Measurements from ENCODE around the gene PPIA. TPM values are rescaled to one million over a fixed set of nuclear protein-coding genes. Genes with fewer than 3 reads are reported as not detected.
A peak's percentile ranks its signal among the peaks of the same experiment; 100 is the strongest.
"Not testable (repeated sequence)": the region's sequence is repeated elsewhere in the genome, so short reads cannot be mapped to it uniquely, and the experiment has no call there.

The PPIA gene
- total RNA-seq, 1 experiment from 2014 or later, result 2,465 TPM

DNA sequence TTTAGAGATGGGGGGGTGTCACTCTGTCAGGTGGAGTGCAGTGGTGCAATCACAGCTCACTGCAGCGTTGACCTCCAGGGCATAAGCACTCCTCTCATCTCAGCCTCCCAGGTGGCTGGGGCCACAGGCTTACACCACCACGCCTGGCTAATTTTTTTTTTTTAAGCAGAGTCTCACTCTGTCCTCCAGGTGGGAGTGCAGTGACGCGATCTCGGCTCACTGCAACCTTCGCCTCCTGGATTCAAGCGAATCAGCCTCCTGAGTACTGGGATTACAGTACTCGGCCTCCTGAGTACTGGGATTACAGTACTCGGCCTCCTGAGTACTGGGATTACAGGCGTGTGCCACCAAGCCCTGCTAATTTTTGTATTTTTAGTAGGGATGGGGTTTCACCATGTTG, 23.6 kb upstream of the PPIA start:
- ATAC-seq (peak; percentile 65), DNase-seq (ENCODE audit: low spot score) (no peak)
- POLR2A ChIA-PET, result interaction anchor here (0.6 to 1.0 kb wide), 3 partner anchors 32 to 71 kb away, joined by 3 to 5 read pairs (median 3); no protein-coding TSS in a partner anchor
- H3K9me3 Mint-ChIP-seq, result no peaks in the 10 kb centered on the region
- peaks cover 4% of the 10 kb centered on the region for H3K36me3 Mint-ChIP-seq
- TF ChIP-seq MXD4 (CRISPR knock-in tag; IDR thresholded peaks at IDR 0.05; ENCODE audit: borderline replicate concordance) (no peak), ZBTB21 (CRISPR knock-in tag; IDR thresholded peaks at IDR 0.05; ENCODE audit: borderline replicate concordance) (no peak), CBFB (CRISPR knock-in tag; IDR thresholded peaks at IDR 0.05; ENCODE audit: low read depth) (no peak)
- H3K4me1 Mint-ChIP-seq, result peaks cover 18% of the 10 kb centered on the region
- no peak overlapping the region for H3K27ac Mint-ChIP-seq
- CTCF ChIA-PET, result interaction anchor here (0.9 to 1.1 kb wide), 2 partner anchors 11 to 86 kb away, joined by 3 read pairs; no protein-coding TSS in a partner anchor
- no peaks in the 10 kb centered on the region for H3K27me3 Mint-ChIP-seq (ENCODE audit: low read depth)
- H3K4me3 Mint-ChIP-seq, result no peak overlapping the region

GRCh38 chr7:44774486-44774885, 22.0 kb upstream of the PPIA start:
- CTCF ChIA-PET; H3K9me3 Mint-ChIP-seq; H3K4me3 Mint-ChIP-seq; POLR2A ChIA-PET; H3K36me3 Mint-ChIP-seq; H3K27me3 Mint-ChIP-seq (ENCODE audit: low read depth); H3K4me1 Mint-ChIP-seq; H3K27ac Mint-ChIP-seq; DNase-seq (ENCODE audit: low spot score); ATAC-seq: not testable (repeated sequence)

GRCh38 chr7:44775383-44776107, 20.9 kb upstream of the PPIA start:
- no peak overlapping the region for H3K4me3 Mint-ChIP-seq
- DNase-seq (ENCODE audit: low spot score) (no peak), ATAC-seq (no peak)
- H3K27ac Mint-ChIP-seq, result no peak overlapping the region
- CTCF ChIA-PET, result no interaction called here
- H3K4me1 Mint-ChIP-seq, result no peaks in the 10 kb centered on the region
- H3K9me3 Mint-ChIP-seq, result no peaks in the 10 kb centered on the region
- H3K27me3 Mint-ChIP-seq (ENCODE audit: low read depth), result no peaks in the 10 kb centered on the region
- H3K36me3 Mint-ChIP-seq, result no peaks in the 10 kb centered on the region
- POLR2A ChIA-PET, result no interaction called here
- TF ChIP-seq NR2C2 (CRISPR knock-in tag; IDR thresholded peaks at IDR 0.05), result no peak
- TF ChIP-seq EMX1 (CRISPR knock-in tag; IDR thresholded peaks at IDR 0.05), result no peak
- TF ChIP-seq TP53 (CRISPR knock-in tag; IDR thresholded peaks at IDR 0.05), result no peak
- TF ChIP-seq ZNF425 (CRISPR knock-in tag; conservative IDR thresholded peaks at IDR 0.05), result no peak
- TF ChIP-seq, protein P1, sequence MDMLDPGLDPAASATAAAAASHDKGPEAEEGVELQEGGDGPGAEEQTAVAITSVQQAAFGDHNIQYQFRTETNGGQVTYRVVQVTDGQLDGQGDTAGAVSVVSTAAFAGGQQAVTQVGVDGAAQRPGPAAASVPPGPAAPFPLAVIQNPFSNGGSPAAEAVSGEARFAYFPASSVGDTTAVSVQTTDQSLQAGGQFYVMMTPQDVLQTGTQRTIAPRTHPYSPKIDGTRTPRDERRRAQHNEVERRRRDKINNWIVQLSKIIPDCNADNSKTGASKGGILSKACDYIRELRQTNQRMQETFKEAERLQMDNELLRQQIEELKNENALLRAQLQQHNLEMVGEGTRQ (CRISPR knock-in tag; IDR thresholded peaks at IDR 0.05), result no peak
- no peak for TF ChIP-seq IRF2 (CRISPR knock-in tag; IDR thresholded peaks at IDR 0.05; ENCODE audit: borderline replicate concordance, low read depth)
- TF ChIP-seq CTCF (IDR thresholded peaks at IDR 0.05), result no peak
- no peak for TF ChIP-seq JUN (CRISPR knock-in tag; IDR thresholded peaks at IDR 0.05)
- no peak for TF ChIP-seq GTF2I (CRISPR knock-in tag; conservative IDR thresholded peaks at IDR 0.05)
- no peak for TF ChIP-seq NFE2L1 (CRISPR knock-in tag; IDR thresholded peaks at IDR 0.05)
- TF ChIP-seq KAT7 (CRISPR knock-in tag; IDR thresholded peaks at IDR 0.05; ENCODE audit: borderline replicate concordance), result no peak
- TF ChIP-seq NR1H2 (CRISPR knock-in tag; IDR thresholded peaks at IDR 0.05), result no peak
- TF ChIP-seq, protein P2, sequence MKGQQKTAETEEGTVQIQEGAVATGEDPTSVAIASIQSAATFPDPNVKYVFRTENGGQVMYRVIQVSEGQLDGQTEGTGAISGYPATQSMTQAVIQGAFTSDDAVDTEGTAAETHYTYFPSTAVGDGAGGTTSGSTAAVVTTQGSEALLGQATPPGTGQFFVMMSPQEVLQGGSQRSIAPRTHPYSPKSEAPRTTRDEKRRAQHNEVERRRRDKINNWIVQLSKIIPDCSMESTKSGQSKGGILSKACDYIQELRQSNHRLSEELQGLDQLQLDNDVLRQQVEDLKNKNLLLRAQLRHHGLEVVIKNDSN (CRISPR knock-in tag; IDR thresholded peaks at IDR 0.05), result no peak

Measured in WTC11 (cell line).